HG03342 (cell line): ENCODE data around the gene PLXNA4.
"Not testable (repeated sequence)": the region's sequence is repeated elsewhere in the genome, so short reads cannot be mapped to it uniquely, and the experiment has no call there.

Source experiments
- ATAC-seq: cut with Tn5 transposase; IDR thresholded peaks from one replicate; pipeline ENCODE4 v1.9.1; 2021; ENCODE audit warnings: mild to moderate bottlenecking, moderate library complexity; ENCODE audit not compliant: unreplicated experiment

The PLXNA4 gene

DNA sequence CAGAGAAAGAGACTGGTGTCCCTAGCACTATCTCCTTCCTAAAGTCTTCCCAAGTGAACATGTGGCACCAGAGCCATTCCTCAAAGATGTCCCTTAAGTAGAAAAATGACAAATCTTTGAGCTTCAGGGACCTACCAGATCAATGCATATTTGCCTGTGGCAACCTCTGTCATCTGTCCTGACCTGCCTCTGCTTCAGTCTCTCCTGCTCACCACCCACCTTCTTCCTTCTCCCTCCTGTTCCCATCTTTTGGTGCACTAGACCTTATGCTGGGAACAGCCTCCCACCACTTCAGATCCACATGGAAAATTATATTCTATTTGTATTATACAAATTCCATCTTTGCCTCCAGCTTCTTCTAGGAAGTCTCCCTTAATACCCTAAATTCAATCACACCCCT, 386.4 kb downstream of the PLXNA4 start:
- no peak for ATAC-seq

DNA sequence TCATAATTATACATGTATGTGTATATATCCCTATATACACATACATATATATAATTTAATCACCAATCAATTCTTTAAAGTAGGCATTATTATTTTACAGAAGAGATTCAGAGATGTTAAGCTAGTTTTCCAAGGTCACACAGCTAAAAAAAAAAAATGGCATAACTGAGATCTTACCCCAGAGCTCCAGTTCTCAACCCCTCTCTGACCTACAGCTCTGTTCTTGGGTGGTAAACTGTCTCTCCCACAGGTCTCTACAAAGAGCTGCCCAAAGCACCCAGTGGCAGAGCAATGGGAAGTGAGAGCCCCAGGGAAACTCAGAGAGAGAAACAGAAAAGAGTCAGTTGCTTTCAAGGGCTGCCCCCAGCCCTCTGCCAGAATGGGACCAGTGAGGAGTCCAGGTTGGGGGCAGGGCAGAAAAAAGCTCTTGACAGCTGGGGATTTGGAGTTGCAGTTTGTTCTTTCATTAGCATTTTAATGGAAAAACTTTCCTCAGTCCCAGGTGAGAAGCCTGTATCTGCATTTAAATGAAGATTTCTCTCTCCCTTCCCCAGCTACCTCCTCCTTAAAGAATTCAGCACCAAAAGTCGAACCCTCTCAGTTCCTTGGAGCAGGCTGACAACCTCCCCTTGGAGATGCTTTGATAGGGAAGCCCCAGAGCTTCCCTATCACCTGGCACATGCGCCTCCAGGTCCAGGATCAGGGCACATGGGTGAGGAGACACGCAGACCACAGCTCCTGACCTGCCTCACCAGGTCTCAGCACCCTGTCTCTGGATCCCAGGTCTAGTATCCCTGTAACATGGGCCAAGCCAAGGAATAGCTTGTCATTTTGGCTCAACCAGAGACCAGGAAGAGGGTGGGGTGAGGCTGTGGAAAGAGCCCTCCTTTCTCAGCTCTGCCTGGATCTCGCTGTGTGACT, 388.1 kb downstream of the PLXNA4 start:
- no peak for ATAC-seq

DNA sequence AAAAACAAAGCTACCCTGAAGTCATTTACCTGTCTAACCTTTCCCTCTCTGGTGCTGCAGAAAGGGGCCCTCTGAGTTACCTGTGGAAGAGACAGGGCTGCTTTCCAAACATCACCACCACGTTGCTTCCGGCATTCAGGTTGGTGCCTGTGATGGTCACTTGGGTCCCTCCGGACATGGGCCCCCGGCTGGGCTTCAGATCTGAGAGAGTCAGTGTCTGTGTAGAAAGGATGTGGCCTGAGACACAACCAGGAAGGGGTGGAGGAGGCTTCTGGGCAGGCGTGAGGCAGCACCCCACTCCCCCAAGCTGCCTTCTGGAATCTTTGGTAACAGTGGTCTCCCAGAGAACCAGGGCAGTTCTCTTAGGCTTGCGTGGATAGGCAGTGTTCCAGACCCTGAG, 388.9 kb downstream of the PLXNA4 start:
- no peak for ATAC-seq

DNA sequence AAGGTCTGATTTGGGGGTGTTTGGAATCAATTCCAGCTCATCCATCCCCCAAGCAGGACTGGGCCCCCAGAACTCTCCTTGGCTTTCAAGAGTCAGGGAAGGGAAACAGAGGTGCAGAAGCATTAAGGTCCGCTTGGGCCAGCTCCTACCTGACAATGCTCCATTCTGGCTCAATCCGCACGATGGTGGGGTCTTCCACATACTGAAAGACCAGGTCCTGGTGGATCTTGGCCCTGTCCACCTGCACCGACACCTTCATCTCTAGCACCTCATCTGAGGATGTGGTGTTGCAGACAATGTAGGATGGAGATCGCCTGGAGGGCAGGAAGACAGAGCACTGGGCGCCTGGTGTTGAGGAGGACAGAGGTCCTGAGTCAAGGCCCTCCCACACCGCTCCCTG, 391.1 kb downstream of the PLXNA4 start:
- no peak for ATAC-seq

DNA sequence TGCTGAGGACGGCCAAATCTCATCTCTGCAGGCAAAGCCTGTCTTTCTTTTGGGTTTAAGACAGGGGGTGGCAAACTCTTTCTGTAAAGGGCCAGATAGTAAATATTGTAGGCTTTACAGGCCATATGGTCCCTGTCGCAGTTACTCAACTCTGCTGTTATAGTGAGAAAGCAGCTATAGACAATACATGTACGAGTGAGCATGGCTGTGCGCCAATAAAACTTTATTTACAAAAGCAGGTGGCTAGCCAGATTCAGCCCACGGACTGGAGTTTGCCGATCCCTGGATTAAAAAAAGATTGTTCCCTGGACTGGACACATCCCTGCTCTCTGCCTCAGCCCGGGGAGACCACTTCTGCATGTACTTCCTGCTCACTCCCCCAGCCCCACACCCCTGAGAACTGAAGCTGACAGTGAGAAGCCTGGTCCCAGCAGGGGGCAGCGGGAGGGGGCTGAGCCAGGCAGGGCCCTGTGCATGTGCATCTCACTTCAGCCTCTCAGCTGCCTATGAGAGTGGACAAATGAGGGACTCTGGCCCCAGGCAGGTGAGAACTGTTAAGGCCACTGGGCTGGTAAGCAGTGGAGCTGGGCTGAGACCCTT, 392.4 kb downstream of the PLXNA4 start:
- ATAC-seq = no peak

DNA sequence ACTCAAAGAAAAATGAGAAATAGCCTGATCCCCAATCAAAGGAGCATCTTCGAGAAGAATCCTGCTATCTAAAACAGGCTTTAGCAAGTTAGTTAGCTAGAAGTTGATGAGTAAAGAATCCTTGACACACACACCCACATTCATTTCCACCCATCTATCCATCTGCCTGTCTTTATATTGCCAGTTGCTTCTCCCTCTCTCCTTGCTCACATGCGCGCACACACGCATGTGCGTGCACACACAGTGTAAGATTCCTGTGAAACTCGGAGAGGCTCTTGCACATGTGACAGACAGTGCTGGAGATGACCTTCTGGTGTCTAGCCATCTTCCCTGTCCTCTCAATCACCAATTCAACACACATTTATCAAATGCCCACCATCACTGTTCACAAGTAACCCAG, 393.3 kb downstream of the PLXNA4 start:
- ATAC-seq = no peak

DNA sequence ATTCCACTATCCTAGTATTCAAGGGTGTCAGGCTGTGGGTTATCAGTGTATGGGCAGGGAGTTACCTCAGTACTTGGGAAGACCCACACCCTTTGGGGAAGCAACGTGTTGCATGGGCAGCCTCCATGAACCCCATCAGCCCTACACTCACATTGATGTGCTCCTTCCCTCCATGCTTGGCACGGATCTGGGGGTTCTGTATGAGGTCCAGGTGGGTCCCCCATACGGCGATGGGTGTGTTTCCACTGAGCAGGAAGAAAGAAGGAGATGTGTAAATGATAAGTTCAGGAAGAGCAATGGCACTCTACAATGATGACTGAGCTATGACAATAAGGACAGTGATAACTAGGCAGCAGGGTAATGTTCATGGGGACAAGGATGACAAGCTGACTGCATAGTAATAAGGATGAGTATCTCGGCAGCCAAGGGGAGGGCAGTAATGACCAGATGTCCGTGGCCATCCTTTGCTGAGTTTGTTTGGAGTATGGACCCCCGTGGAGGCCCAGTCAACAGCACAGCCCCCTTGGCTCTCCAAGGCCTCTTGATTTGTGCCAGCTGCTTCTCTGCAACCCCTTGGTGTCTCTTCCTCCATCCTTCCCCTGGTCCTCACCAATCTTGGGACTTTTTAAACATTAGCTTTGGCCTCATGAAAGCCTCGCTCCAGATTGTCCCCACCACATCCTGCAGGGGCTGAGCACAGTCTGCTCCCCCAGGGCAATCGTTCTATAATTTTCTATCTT, 394.2 kb downstream of the PLXNA4 start:
- ATAC-seq = no peak

DNA sequence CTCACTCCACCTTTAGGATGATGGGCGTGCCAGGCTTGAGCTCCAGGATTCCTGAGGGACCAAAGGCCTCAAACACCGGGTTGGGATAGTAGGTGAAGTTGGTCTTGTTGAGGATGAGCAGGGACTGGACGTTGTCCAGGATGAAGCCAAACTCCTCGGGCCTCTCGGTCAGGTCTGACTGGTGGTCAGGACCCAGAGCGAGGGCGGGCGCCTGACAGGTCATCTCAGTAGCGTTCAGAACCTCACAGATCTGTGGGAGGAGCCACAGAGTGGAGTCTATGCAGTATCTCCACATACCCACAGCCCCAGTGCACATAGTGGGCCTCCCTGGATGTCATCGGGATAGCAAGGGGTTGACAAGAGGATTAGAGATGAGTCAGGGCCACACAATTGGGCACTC, 394.9 kb downstream of the PLXNA4 start:
- no peak for ATAC-seq

DNA sequence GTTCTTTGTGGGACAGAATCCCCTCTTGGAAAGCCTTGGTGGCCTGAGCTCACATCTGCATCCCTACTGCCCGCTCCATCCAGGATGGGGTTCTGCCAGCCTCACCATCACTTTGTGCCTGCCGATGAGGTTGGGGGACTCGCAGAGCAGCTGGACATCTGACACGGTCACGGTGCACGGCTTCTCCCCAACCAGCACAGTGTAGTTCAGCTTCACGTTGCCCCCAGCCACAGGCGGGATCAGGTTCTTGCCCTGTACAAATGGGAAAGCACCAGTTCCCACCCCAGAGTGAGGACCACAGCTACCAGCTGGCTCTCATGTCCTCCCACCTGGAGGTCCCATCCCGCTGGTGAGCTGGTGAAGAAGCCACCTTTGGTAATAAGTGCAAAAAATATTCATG, 395.8 kb downstream of the PLXNA4 start:
- no peak for ATAC-seq

DNA sequence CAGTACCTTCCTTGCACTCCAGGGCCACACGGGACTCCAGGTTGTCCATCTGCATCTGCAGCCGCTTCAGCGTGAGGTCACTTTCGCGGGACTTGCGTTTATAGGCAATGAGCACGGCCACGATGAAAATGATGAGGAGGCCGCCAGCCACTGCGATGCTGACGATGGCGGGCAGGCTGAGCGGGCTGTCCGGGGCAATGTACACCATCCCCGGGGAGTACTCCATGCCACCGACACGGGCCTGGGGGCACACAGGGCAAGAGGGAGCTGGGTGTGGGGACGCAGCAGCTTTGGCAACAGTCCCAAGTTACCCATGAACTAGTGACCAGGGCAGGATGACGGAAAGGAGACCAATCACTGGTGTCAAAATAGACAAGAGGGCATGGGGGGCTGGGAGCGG, 396.6 kb downstream of the PLXNA4 start:
- no peak for ATAC-seq

DNA sequence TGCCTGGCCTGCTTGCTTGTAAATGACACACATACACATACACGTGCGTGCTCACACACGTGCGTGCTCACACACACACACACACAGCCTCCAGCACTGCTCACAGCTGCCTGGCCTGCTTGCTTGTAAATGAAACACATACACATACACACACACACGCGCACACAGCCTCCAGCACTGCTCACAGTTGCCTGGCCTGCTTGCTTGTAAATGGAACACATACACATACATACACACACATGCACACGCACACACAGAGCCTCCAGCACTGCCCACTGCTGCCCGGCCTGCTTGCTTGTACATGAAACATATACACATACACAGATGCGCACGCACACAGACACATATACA, 397.2 kb downstream of the PLXNA4 start:
- ATAC-seq = no peak

DNA sequence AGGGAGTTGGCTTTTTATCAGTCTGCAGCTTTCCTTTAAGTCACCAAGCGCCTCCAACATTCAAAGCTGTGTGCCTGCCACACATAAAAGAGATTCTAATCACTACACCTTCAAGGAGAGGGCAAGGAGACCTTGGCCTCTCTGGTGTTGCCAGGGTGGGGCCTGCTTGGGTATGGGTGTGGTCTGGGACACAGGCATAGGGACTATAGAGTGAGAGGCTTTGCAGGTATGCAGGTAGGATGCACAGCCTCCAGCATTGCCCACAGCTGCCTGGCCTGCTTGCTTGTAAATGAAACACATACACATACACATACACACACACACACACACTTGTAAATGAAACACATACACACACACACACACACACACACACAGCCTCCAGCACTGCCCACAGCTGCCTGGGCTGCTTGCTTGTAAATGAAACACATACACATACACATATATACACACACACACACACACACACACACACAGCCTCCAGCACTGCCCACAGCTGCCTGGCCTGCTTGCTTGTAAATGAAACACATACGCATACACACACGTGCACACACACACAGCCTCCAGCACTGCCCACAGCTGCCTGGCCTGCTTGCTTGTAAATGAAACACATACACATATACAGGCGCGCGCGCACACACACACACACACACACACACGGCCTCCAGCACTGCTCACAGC, 397.7 kb downstream of the PLXNA4 start:
- not testable (repeated sequence) for ATAC-seq

DNA sequence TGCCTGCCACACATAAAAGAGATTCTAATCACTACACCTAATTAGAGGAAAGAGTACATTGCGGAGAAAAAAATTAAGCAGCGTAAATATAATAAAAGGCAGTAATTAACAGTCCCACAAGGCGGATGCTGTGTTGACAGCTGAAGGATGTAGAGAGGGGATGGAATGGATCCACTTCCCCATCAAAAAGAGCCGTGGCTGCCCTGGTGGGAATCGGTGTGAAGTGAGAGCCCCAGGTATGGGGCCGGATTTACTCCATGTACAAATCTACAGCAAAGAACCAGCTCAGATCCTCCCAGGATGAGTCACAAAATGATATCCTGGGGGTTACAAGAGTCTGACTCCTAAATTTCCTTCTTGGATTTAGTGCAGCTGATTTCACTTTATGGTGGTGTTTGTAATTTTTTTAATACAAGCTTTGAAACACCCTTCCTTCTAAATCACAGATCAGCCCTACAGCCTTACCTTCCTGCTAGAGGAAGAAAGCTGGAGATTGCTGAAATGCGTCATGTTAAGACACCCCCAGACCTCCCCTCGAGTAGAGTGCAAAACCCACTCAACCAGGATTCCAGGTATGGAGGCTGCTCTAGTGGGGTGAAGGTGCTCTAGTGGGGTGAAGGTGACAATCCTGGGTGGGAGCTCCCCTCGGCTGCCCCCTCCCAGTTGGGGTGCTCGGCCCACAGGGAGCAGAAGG, 398.4 kb downstream of the PLXNA4 start:
- ATAC-seq = no peak

DNA sequence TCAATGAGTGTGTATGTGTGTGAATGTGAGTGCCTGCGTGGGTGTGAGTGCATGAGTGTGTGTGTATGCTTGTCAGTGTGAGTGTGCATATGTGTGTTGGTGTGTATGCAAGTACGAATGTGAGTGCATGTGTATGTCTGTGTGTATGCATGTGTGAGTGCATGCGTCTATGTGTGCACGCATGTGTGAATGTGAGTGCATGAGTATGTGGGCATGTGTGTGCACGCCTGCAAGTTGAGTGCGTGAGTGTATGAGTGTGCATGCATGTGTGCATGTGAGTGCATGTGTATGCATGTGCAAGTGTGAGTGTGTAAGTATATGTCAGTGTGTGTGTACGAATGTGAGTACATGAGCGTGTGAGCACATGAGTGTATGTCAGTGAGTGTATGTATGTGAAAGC, 399.6 kb downstream of the PLXNA4 start:
- no peak for ATAC-seq

DNA sequence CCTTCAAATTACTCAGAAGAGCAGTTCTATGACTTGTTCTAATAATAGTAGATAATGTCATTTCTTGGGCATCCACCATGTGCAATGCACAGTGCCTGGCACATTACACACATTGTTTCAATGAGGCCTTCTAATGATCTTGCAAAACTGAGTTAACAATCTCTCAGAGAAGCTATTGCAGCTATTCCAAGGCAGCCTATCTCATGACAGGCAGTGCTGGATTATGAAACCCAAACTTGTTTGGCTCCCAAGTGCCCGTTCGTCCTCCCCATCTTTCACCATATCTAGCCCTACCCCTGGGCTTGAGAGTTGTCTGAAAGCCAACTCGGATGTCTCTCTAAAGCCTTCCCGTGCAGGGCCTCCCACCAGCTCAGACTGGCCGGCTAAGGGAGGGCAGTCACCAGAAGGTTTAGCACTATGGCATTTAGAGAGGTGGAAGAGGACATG, 405.1 kb downstream of the PLXNA4 start:
- no peak for ATAC-seq

DNA sequence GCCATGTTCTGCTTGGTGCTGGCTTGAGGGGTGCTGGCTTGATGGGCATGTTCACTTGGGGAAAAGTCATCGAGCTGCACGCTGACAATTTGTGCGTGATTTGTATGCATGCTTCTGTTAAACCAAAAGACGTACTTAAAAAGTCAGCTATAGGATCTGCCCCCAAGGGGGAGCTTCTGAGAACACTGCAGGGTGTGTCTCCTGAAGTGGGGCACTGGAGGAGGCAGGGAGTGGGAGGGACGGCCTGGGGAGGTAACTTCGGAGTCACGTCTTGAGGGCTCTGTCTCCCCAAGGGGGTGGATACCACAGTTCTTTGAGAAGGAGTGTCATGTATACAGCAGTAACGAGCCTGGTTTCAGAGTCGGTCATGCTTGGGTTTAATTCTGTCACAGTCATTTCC, 406.5 kb downstream of the PLXNA4 start:
- ATAC-seq = no peak

DNA sequence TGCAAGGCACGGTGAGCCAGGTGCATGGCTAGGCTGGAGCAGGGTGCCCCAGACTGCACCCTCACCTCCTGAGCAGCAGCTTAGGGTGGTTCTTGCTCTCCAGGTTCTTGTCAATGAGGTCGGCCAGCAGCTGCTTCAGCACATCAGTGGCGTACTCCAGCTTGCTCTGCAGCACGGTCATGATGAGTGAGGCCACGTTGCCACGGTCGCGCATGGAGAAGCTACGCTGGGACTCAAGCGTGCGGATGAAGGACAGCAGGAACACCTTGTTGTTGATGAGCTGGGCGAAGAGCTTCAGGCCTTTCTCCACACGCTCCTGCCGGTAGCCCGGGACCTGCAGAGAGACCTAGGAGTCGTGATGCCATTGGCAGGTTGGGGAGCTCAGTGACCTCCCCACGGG, 408.0 kb downstream of the PLXNA4 start:
- ATAC-seq = no peak

DNA sequence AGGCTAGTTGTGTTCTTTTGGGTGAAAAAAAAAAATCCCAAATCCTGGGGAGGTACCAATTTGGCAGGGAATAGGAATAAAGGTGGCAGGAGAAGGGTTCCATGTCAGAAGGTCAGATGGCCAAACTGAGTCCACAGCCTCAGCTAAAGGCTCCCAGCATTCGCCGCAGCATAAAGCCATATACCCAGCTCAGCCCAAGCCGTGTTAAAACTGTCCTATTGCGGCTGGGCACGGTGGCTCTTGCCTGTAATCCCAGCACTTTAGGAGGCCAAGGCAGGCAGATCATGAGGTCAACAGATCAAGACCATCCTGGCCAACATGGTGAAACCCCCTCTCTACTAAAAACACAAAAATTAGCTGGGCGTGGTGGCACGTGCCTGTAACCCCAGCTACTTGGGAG, 410.6 kb downstream of the PLXNA4 start:
- not testable (repeated sequence) for ATAC-seq

DNA sequence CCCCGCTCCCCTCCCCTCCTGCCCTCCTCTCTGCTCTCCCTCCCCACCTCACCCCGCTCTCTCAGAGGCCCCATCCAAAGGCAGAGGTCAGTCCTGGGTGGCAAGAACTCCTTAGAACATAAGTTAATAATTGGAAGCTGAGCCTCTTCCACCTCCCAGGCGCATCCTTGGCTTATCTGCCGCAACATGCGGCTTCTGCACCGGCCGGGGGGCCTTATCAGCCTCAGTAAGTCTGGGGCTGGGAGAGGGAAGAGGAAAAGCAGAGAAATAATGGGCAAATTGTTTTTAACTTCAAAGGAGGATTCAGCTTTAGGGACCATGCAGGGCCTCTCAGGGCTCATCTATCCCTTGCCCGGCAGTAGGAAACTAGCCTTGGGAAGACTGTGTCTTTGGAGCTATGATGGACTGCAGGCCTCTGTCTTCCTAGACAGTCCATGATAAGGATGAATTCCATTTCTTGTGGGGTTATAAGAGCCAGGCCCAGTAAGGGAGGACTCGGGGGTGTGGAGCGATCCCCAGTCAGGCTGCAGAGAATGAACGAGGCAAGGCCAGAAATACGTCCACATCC, 411.6 kb downstream of the PLXNA4 start:
- no peak for ATAC-seq

DNA sequence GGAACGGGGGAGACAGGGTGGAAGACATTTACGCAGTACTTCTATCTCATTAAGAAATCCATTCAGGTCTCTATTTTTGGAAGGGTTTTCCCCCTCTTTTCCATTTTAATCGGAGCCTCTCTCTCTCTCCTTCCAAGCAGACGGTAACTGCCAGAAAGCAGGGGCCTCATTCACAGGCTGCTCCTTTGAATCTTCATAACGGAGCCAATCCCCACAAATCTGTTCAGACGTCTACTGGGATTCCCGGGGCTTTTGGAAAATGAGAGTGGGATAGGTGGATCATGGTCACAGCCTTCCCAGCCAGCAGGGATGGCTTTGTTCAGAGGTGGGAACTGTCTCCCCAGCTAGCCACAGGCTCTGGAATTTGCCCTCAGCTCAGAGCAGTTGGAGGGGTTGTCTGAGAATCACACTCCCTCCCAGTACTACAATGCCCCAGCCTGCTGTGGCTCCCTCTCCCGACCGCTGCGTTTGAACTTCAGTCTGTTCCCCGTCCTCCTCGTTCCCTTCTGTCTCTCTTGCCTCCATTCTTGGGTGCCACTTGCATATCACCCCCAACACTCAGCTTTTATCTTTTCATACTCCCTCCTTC, 413.6 kb downstream of the PLXNA4 start:
- no peak for ATAC-seq
